Measurements from ENCODE around the gene PLEKHG5. TPM values are rescaled to one million over a fixed set of nuclear protein-coding genes. Genes with fewer than 3 reads are reported as not detected.

Gene PLEKHG5
- total RNA-seq, 2 experiments from 2014 or later, result 1.7 to 1.8 TPM

GRCh38 chr1:6502000-6502891 lies 10.8 kb upstream of the PLEKHG5 start:
- no peak overlapping the region for H3K4me3 Mint-ChIP-seq
- H3K36me3 Mint-ChIP-seq (ENCODE audit: low read depth), result no peaks in the 10 kb centered on the region
- ChIA-PET CTCF (interaction anchor here (1.5 kb wide), 2 partner anchors 17 to 52 kb away, joined by 3 to 5 read pairs; partner anchors contain the start of gene NOL9), POLR2A (interaction anchor here (0.7 to 1.5 kb wide), 3 partner anchors 11 to 25 kb away, joined by 3 read pairs; partner anchors contain the start of gene PLEKHG5)
- DNase-seq, result no peak
- peaks cover 8% of the 10 kb centered on the region for H3K4me1 Mint-ChIP-seq (ENCODE audit: low read depth)
- peaks cover 4% of the 10 kb centered on the region for H3K27me3 Mint-ChIP-seq
- intact Hi-C loops (cut with micrococcal nuclease), result no loop called here
- no peak for ATAC-seq
- H3K9me3 Mint-ChIP-seq, result no peaks in the 10 kb centered on the region
- no peak for TF ChIP-seq CTCF (IDR thresholded peaks at IDR 0.05)
- no peak overlapping the region for H3K27ac Mint-ChIP-seq

GRCh38 chr1:6501279-6501813 lies 9.9 kb upstream of the PLEKHG5 start:
- Mint-ChIP-seq H3K36me3 (ENCODE audit: low read depth) (no peaks in the 10 kb centered on the region), H3K4me1 (ENCODE audit: low read depth) (peaks cover 12% of the 10 kb centered on the region), H3K4me3 (no peak overlapping the region), H3K27ac (no peak overlapping the region), H3K9me3 (no peaks in the 10 kb centered on the region), H3K27me3 (peaks cover 4% of the 10 kb centered on the region)
- ChIA-PET CTCF (interaction anchor here (1.5 kb wide), 1 partner anchor 16 kb away, joined by 3 read pairs; no protein-coding TSS in a partner anchor), POLR2A (interaction anchor here (1.5 kb wide), 1 partner anchor 10 kb away, joined by 3 read pairs; the partner anchor contains the start of gene PLEKHG5)
- no peak for ATAC-seq
- intact Hi-C loops (cut with micrococcal nuclease), result no loop called here
- no peak for TF ChIP-seq CTCF (IDR thresholded peaks at IDR 0.05)
- DNase-seq, result no peak

- Mint-ChIP-seq H3K4me1 (ENCODE audit: low read depth) (peaks cover 16% of the 10 kb centered on the region), H3K27me3 (peaks cover 4% of the 10 kb centered on the region), H3K9me3 (no peaks in the 10 kb centered on the region), H3K27ac (no peak overlapping the region), H3K36me3 (ENCODE audit: low read depth) (no peaks in the 10 kb centered on the region), H3K4me3 (no peak overlapping the region)
- POLR2A ChIA-PET, result interaction anchor here (1.5 kb wide), 1 partner anchor 9 kb away, joined by 3 read pairs; the partner anchor contains the start of gene PLEKHG5
- ATAC-seq (no peak), DNase-seq (no peak)
- no peak for TF ChIP-seq CTCF (IDR thresholded peaks at IDR 0.05)
- intact Hi-C loops (cut with micrococcal nuclease), result no loop called here
- CTCF ChIA-PET, result interaction anchor here (1.5 to 3.5 kb wide), 2 partner anchors 11 to 15 kb away, joined by 3 to 15 read pairs; no protein-coding TSS in a partner anchor
These were observed 9.2 kb upstream of the PLEKHG5 start for GRCh38 chr1:6500544-6501278.

GRCh38 chr1:6499296-6499695 lies 7.8 kb upstream of the PLEKHG5 start:
- H3K4me1 Mint-ChIP-seq (ENCODE audit: low read depth), result peaks cover 20% of the 10 kb centered on the region
- no peak for ATAC-seq
- ChIA-PET CTCF (interaction anchor here (0.7 to 3.5 kb wide), 3 partner anchors 10 to 147 kb away, joined by 3 to 15 read pairs (median 6); no protein-coding TSS in a partner anchor), POLR2A (interaction anchor here (1.0 to 1.4 kb wide), 3 partner anchors 22 to 24 kb away, joined by 3 read pairs; no protein-coding TSS in a partner anchor)
- H3K36me3 Mint-ChIP-seq (ENCODE audit: low read depth), result no peaks in the 10 kb centered on the region
- no peaks in the 10 kb centered on the region for H3K9me3 Mint-ChIP-seq
- H3K27me3 Mint-ChIP-seq, result peaks cover 4% of the 10 kb centered on the region
- TF ChIP-seq CTCF (IDR thresholded peaks at IDR 0.05), result no peak
- intact Hi-C loops (cut with micrococcal nuclease), result no loop called here
- H3K4me3 Mint-ChIP-seq, result no peak overlapping the region
- no peak overlapping the region for H3K27ac Mint-ChIP-seq
- no peak for DNase-seq
